GM12891 (cell line): ENCODE measurements around the gene PDE3A.

ENCODE experiments used
- DNase-seq: peaks from one replicate; pipeline ENCODE4 v3.0.0; 2011; ENCODE audit warnings: low spot score; ENCODE audit not compliant: insufficient read length
- FAIRE-seq: peaks from 2 replicates; lab custom pipeline; 2011; peaks lifted over from hg19 to GRCh38; lab: Jason Lieb, UNC
- PAX5 ChIP-seq: IDR thresholded peaks from 2 replicates; pipeline ENCODE4 v1.6.1; 2011; ENCODE audit warnings: low read length, moderate library complexity, mild to moderate bottlenecking; ENCODE audit not compliant: insufficient read depth, severe bottlenecking
- POLR2A ChIP-seq: IDR thresholded peaks from 2 replicates; pipeline ENCODE4 v1.6.1; 2011; ENCODE audit warnings: low read depth, low read length, control low read depth
- POLR2AphosphoS5 ChIP-seq: IDR thresholded peaks from 2 replicates; pipeline ENCODE4 v1.6.1; 2011; ENCODE audit warnings: low read depth, low read length, control low read depth
- POU2F2 ChIP-seq: IDR thresholded peaks from 2 replicates; pipeline ENCODE4 v1.6.1; 2011; ENCODE audit warnings: low read depth, mild to moderate bottlenecking, control low read depth, low read length, moderate library complexity
- SPI1 ChIP-seq: IDR thresholded peaks from 2 replicates; pipeline ENCODE4 v1.6.1; 2011; ENCODE audit warnings: low read depth, low read length, control low read depth
- TAF1 ChIP-seq: IDR thresholded peaks from 2 replicates; pipeline ENCODE4 v1.6.1; 2011; ENCODE audit warnings: low read depth, low read length, control low read depth

PDE3A gene

DNA sequence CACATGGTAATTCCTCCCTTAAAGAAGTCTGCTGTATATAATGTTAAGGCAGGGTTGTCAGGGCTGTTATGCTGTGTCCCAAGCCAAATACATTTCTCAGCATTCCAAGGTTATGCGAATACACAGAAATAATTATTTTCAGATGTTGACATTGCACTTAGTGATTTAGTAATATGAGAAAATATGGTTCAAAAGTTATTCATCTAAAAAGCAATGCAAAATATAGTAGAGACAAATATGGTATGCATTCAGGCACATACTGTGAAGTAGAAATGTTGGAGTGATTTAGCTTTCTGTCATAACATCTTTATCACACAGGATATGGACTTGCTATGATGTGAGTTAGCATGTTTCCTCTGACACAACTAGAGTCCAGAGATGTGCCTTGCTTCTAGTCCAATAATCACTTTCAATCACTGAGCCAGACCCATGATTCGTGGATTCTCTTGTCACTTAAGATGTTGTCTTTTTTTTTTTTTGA lies 70.0 kb downstream of the PDE3A start:
- DNase-seq (no peak), FAIRE-seq (no peak)
- no peak for TF ChIP-seq POU2F2
- TF ChIP-seq PAX5 = no peak
- TF ChIP-seq POLR2A = no peak
- no peak for TF ChIP-seq TAF1
- TF ChIP-seq POLR2AphosphoS5 = no peak
- no peak for TF ChIP-seq SPI1

DNA sequence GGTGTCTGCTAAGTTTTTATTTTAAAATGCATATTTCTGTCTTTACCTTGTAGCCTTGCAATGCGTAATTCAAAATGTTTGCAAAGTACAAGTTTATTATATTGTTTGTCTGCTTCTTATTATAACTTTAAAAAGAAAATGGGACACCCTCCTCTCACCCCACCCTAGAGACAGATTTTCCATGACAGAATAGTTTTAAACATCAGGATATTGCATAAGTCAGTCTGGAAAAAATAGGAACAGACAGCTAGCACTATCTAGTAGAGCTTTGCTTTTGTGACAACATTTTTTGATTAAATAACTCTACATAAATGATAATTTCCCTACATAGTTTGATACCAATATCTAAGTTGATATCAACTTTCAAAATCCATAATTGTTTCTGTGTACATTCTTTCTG lies 71.3 kb downstream of the PDE3A start:
- DNase-seq (no peak), FAIRE-seq (no peak)
- TF ChIP-seq SPI1 (no peak), POU2F2 (no peak), POLR2A (no peak), TAF1 (no peak), PAX5 (no peak)

DNA sequence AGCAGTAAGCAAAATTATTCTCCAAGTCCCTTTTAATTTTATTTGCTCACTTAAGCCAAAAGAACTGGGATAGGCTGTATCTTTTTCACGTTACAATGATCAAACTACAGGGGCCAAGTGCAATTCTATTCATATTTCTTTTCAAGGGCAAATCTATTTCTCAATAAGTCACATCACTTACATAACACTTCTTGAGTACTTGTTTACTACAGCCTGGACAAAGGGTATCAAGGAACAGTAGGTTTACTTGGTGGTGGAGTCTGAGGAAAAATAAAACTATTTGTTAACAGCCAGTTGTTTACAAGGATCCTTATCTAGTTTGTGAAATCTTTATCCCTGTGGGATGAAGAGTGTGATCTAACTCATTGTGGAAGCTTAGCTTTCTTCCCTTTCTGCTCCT lies 72.1 kb downstream of the PDE3A start:
- no peak for DNase-seq
- no peak for TF ChIP-seq TAF1
- no peak for TF ChIP-seq PAX5
- TF ChIP-seq POLR2AphosphoS5 = no peak
- no peak for TF ChIP-seq POU2F2
- TF ChIP-seq POLR2A = no peak
- TF ChIP-seq SPI1 = no peak
- no peak for FAIRE-seq

DNA sequence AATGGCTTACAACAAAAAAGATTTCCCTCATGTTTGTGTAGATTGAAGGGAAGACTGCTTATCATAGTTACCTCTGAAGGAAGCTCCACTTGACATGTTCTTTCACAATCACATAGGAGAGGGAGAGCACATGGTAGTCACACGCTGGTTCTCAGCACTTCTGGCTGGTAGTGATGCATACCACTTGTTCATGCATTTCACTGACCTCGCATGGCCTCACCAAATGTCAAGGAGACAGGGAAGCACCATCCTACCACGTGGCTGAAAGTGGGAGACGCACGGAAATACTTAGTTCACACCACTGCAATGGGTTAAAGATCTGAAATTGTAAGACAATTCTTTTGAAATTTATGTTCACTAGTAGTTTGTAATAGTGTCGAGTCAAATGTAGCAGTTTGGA lies 74.0 kb downstream of the PDE3A start:
- no peak for TF ChIP-seq POU2F2
- no peak for TF ChIP-seq PAX5
- TF ChIP-seq POLR2A = no peak
- no peak for TF ChIP-seq POLR2AphosphoS5
- TF ChIP-seq TAF1 = no peak
- TF ChIP-seq SPI1 = no peak
- FAIRE-seq (no peak), DNase-seq (no peak)

DNA sequence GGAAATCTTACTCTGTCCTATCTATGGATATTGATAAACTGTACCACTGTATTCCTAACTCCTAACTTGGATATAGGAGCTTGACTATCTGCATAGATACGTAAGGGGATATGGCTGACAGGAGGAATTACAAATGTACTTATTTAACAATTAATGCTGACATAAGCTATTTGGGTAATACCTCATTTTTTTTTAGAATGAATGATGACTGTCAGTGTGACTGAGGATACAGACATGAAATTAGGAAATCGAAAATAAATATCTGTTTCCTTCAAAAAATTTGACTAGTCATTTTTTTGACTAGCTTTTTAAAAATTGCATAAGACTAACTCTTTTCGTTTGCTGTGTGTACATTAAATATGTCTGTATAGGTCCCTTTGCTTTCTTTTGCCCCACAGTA lies 74.9 kb downstream of the PDE3A start:
- FAIRE-seq = no peak
- TF ChIP-seq POLR2A (no peak), PAX5 (no peak), POLR2AphosphoS5 (no peak), SPI1 (no peak), POU2F2 (no peak), TAF1 (no peak)
- DNase-seq = no peak

DNA sequence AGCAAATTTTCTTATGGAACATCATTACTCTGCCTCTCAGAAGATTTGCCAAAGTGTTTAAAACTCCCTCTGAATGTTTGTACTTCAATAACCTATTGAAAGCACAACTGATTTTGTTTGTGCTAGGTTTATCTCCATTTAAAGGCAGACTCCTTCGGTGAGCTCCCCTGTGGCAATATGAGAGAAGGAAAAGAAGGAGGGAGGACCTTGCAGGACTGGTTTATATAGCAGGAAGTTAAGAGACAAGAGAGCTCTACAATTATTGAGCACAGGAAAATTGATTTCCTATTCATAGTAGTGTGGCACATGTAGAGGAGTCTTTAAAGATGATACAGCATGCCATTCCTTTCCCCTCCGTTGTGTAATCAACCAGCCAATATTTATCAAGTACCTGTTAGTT lies 75.5 kb downstream of the PDE3A start:
- FAIRE-seq = no peak
- no peak for DNase-seq
- no peak for TF ChIP-seq POLR2A
- TF ChIP-seq SPI1 = no peak
- TF ChIP-seq TAF1 = no peak
- TF ChIP-seq POU2F2 = no peak
- TF ChIP-seq POLR2AphosphoS5 = no peak
- TF ChIP-seq PAX5 = no peak

DNA sequence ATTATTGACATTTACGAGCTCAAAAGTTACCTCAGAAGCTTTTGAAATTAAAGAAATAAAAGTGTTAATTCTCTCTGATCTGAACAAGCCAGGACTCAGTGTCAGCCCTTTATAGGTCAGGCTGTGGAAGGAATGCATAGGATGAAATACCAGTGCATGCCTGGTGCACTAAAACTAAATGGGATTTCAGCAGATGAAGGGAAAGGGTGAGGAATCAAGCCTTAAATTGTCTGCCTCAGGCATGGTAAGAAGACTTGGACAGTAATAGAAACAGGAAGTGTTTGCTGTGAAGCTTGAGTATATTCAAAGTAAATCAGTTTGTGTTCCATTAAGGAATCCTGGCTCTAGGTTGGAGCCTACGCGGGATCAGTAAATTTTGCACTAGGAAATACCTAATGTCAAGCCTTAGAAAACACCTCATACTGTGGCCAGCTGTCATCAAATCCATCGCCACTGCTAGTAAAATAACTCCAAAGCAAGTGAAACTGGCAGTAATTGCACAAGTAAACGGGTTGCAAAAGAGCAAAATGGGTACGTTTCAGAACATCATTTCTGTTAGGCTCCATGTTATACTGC lies 76.3 kb downstream of the PDE3A start:
- TF ChIP-seq PAX5 (no peak), POLR2A (no peak), POLR2AphosphoS5 (no peak), SPI1 (no peak), TAF1 (no peak), POU2F2 (no peak)
- no peak for DNase-seq
- no peak for FAIRE-seq

DNA sequence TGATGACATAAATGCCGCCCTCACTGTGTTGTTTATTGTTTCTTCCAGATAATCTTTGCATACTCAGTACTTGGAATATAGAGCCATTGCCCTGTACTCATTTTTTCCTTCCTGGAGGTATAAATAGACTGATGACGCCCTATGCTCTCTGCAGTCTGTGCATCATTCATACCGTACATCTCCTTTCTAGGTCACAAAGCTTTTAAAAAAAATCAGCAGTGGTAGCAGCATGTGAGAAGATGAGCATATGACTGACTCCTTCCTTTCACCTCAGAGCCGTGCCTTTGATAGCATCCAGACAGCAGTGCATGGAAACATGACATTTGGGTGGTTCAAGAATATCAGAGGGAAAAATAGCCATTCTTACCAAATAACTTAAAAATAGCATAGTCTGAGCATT lies 77.3 kb downstream of the PDE3A start:
- TF ChIP-seq POU2F2 (no peak), PAX5 (no peak), POLR2AphosphoS5 (no peak), SPI1 (no peak), TAF1 (no peak), POLR2A (no peak)
- no peak for DNase-seq
- FAIRE-seq = no peak

DNA sequence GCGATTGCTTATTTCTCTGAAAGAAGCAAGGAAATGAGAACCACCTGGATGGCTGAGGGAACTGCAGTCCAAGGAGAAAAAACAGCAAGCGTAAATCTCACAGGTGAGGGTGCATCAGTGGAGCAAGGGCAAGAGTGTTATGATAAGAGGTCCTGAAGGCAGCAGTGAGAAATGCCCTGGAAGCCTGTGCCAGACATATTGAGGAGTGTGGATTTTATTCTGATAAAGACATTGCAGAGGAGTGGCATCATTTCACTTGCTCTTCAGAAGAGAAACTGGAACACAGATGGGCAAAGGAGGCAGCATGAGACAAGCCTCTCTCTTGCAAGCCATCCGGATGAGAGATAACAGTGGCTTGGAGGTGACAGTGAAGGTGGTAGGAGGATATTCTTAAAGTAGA lies 78.5 kb downstream of the PDE3A start:
- TF ChIP-seq POU2F2 (no peak), TAF1 (no peak), SPI1 (no peak), PAX5 (no peak), POLR2A (no peak), POLR2AphosphoS5 (no peak)
- no peak for FAIRE-seq
- DNase-seq = no peak

DNA sequence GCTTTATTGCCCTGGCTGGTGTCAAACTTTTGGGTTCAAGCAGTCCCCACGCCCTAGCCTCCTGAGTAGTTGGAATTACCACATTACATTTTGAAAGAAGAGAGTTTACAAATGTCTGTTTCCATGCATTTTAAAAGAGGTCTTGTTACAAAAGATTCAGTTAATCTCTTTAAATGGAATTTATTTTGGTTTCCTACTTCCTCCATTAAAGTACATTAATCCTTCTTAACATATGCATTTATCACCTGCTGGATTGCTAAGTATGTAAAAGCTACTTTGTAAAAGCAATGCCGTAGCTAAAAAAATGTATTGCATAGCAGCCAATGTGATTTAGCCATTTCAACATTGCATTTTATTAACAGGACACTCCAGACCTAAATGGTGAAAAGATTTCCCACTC lies 80.4 kb downstream of the PDE3A start:
- FAIRE-seq (no peak), DNase-seq (no peak)
- TF ChIP-seq SPI1 (no peak), PAX5 (no peak), POLR2AphosphoS5 (no peak), POLR2A (no peak), TAF1 (no peak), POU2F2 (no peak)
